ENCODE results near the gene LRP1B.
"Not testable (repeated sequence)": the region's sequence is repeated elsewhere in the genome, so short reads cannot be mapped to it uniquely, and the experiment has no call there.

The LRP1B gene

DNA sequence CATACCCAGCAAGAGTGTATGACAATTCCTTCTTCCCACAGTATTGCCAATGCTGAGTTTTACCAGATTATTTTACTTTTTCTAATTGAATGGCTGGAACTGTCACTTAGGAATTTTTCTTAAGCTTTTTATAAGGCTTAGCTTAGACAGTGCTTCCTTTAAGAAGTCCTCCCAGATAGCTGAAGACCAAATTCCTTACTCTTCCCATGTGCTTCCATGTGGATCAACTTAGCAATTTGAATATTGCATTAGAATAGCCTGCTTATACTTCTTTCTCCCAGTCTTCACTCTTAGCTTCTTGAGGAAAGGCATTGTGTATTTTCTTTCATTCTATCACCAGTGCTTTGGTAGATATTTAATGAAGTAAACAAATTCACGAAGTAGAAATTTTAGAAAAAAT, 1144.4 kb downstream of the LRP1B start:
- H3F3A ChIP-seq (ENCODE audit: insufficient read depth, low read length) = no peaks in the 10 kb centered on the region
- DNase-seq = no peak
- H3K27me3 ChIP-seq (replicated peaks; ENCODE audit: insufficient read depth, low read length) = no peaks in the 10 kb centered on the region
- no peaks in the 10 kb centered on the region for H4K20me1 ChIP-seq (ENCODE audit: insufficient read depth, low read length)
- no peaks in the 10 kb centered on the region for H3K9me2 ChIP-seq (replicated peaks; ENCODE audit: insufficient read depth, low read length)
- no peak overlapping the region for H2AFZ ChIP-seq (ENCODE audit: low read length)
- no peak overlapping the region for H3K4me3 ChIP-seq (ENCODE audit: low read length)
- no peak overlapping the region for H3K27ac ChIP-seq (ENCODE audit: low read length)
- no peaks in the 10 kb centered on the region for H3K9me3 ChIP-seq (replicated peaks; ENCODE audit: insufficient read depth, low read length)
- no peak overlapping the region for H3K9ac ChIP-seq (ENCODE audit: low read length)
- no peaks in the 10 kb centered on the region for H3K36me3 ChIP-seq (replicated peaks; ENCODE audit: insufficient read depth, low read length)
- H3K4me2 ChIP-seq (ENCODE audit: low read depth, low read length) = no peak overlapping the region
- H3K79me2 ChIP-seq (ENCODE audit: low read length) = no peaks in the 10 kb centered on the region
- H3K4me1 ChIP-seq (ENCODE audit: low read length) = no peaks in the 10 kb centered on the region
- TF ChIP-seq EZH2phosphoT487 (IDR thresholded peaks at IDR 0.05; ENCODE audit: low read length) = no peak
- TF ChIP-seq, protein P1, sequence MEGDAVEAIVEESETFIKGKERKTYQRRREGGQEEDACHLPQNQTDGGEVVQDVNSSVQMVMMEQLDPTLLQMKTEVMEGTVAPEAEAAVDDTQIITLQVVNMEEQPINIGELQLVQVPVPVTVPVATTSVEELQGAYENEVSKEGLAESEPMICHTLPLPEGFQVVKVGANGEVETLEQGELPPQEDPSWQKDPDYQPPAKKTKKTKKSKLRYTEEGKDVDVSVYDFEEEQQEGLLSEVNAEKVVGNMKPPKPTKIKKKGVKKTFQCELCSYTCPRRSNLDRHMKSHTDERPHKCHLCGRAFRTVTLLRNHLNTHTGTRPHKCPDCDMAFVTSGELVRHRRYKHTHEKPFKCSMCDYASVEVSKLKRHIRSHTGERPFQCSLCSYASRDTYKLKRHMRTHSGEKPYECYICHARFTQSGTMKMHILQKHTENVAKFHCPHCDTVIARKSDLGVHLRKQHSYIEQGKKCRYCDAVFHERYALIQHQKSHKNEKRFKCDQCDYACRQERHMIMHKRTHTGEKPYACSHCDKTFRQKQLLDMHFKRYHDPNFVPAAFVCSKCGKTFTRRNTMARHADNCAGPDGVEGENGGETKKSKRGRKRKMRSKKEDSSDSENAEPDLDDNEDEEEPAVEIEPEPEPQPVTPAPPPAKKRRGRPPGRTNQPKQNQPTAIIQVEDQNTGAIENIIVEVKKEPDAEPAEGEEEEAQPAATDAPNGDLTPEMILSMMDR (IDR thresholded peaks at IDR 0.05; ENCODE audit: low read length) = no peak
- TF ChIP-seq EZH2 (optimal IDR thresholded peaks at IDR 0.05; ENCODE audit: low read depth, low read length) = no peak

DNA sequence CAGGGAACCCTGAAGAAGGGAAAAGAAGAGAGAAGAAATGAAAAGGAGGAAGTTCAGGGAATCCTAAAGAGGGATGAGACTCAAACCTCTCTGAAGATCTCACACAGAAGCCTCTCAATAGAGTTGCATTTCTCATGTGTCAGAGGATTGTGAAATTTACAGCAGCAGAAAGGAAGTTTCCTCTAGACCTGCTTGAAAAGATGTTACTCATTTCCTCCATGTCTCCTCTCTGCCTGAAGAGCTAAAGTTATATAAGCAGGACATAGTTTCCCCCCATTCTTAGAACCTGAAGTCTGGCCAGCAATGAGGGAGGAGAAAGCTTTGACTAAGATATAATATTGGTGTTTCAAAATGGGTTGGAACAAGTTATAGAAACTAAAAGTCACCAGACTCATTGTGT, 1155.6 kb downstream of the LRP1B start:
- no peaks in the 10 kb centered on the region for H3K36me3 ChIP-seq (replicated peaks; ENCODE audit: insufficient read depth, low read length)
- H2AFZ ChIP-seq (ENCODE audit: low read length) = no peak overlapping the region
- DNase-seq = no peak
- no peaks in the 10 kb centered on the region for H3K9me2 ChIP-seq (replicated peaks; ENCODE audit: insufficient read depth, low read length)
- H3F3A ChIP-seq (ENCODE audit: insufficient read depth, low read length) = no peaks in the 10 kb centered on the region
- H4K20me1 ChIP-seq (ENCODE audit: insufficient read depth, low read length) = no peaks in the 10 kb centered on the region
- TF ChIP-seq EZH2phosphoT487 (IDR thresholded peaks at IDR 0.05; ENCODE audit: low read length) (no peak), EZH2 (optimal IDR thresholded peaks at IDR 0.05; ENCODE audit: low read depth, low read length) (no peak)
- TF ChIP-seq, protein P1 (IDR thresholded peaks at IDR 0.05; ENCODE audit: low read length) = no peak
- H3K4me2 ChIP-seq (ENCODE audit: low read depth, low read length) = no peak overlapping the region
- no peak overlapping the region for H3K9ac ChIP-seq (ENCODE audit: low read length)
- H3K9me3 ChIP-seq (replicated peaks; ENCODE audit: insufficient read depth, low read length) = no peaks in the 10 kb centered on the region
- no peaks in the 10 kb centered on the region for H3K27me3 ChIP-seq (replicated peaks; ENCODE audit: insufficient read depth, low read length)
- no peaks in the 10 kb centered on the region for H3K79me2 ChIP-seq (ENCODE audit: low read length)
- no peak overlapping the region for H3K27ac ChIP-seq (ENCODE audit: low read length)
- no peak overlapping the region for H3K4me3 ChIP-seq (ENCODE audit: low read length)
- no peaks in the 10 kb centered on the region for H3K4me1 ChIP-seq (ENCODE audit: low read length)

GRCh38 chr2:140972724-140973123, 1158.1 kb downstream of the LRP1B start:
- Histone ChIP-seq H3K27ac (ENCODE audit: low read length) (no peak overlapping the region), H4K20me1 (ENCODE audit: insufficient read depth, low read length) (no peaks in the 10 kb centered on the region), H2AFZ (ENCODE audit: low read length) (no peak overlapping the region), H3K4me2 (ENCODE audit: low read depth, low read length) (no peak overlapping the region), H3K36me3 (replicated peaks; ENCODE audit: insufficient read depth, low read length) (no peaks in the 10 kb centered on the region), H3K9ac (ENCODE audit: low read length) (no peak overlapping the region), H3K9me3 (replicated peaks; ENCODE audit: insufficient read depth, low read length) (no peaks in the 10 kb centered on the region), H3F3A (ENCODE audit: insufficient read depth, low read length) (no peaks in the 10 kb centered on the region), H3K9me2 (replicated peaks; ENCODE audit: insufficient read depth, low read length) (no peaks in the 10 kb centered on the region), H3K79me2 (ENCODE audit: low read length) (no peaks in the 10 kb centered on the region), H3K4me3 (ENCODE audit: low read length) (no peak overlapping the region), H3K27me3 (replicated peaks; ENCODE audit: insufficient read depth, low read length) (no peaks in the 10 kb centered on the region), H3K4me1 (ENCODE audit: low read length) (no peaks in the 10 kb centered on the region)
- no peak for DNase-seq
- TF ChIP-seq EZH2phosphoT487 (IDR thresholded peaks at IDR 0.05; ENCODE audit: low read length) (no peak), EZH2 (optimal IDR thresholded peaks at IDR 0.05; ENCODE audit: low read depth, low read length) (no peak)
- TF ChIP-seq, protein P1 (IDR thresholded peaks at IDR 0.05; ENCODE audit: low read length) = no peak

GRCh38 chr2:140964324-140964723, 1166.5 kb downstream of the LRP1B start:
- not testable (repeated sequence) for H4K20me1 ChIP-seq (ENCODE audit: insufficient read depth, low read length); H3K9me3 ChIP-seq (replicated peaks; ENCODE audit: insufficient read depth, low read length); H3K4me3 ChIP-seq (ENCODE audit: low read length); H2AFZ ChIP-seq (ENCODE audit: low read length); H3K9ac ChIP-seq (ENCODE audit: low read length); H3F3A ChIP-seq (ENCODE audit: insufficient read depth, low read length); H3K36me3 ChIP-seq (replicated peaks; ENCODE audit: insufficient read depth, low read length); H3K27ac ChIP-seq (ENCODE audit: low read length); H3K9me2 ChIP-seq (replicated peaks; ENCODE audit: insufficient read depth, low read length); H3K79me2 ChIP-seq (ENCODE audit: low read length); H3K4me1 ChIP-seq (ENCODE audit: low read length); H3K27me3 ChIP-seq (replicated peaks; ENCODE audit: insufficient read depth, low read length); DNase-seq; H3K4me2 ChIP-seq (ENCODE audit: low read depth, low read length)
